Calu3 (cell line): ENCODE measurements around the gene ZNF546. TPM values are rescaled to one million over a fixed set of nuclear protein-coding genes. Genes with fewer than 3 reads are reported as not detected.

Source experiments
- BruUV-seq: library from RNA; stranded (reverse); fragments of 400-500 nt; replicated peaks from 2 replicates; lab custom pipeline; 2021; lab: Mats Ljungman, UMichigan
- CTCF ChIA-PET: fragments of 300-600 bp; sonication (Branson Sonifier 250); formaldehyde crosslinking; loops from one replicate; lab custom pipeline; 2022; ENCODE audit warnings: antibody characterized with exemption; lab: Charles Lee
- DNase-seq: peaks from one replicate; pipeline ENCODE4 v3.0.0; 2022
- H3K27ac Mint-ChIP-seq: one replicate; pipeline ENCODE4 v1.8.0; 2022; ENCODE audit warnings: mixed read lengths; ENCODE audit not compliant: unreplicated experiment
- H3K27me3 Mint-ChIP-seq: one replicate; pipeline ENCODE4 v1.8.0; 2022; ENCODE audit warnings: mixed read lengths; ENCODE audit not compliant: unreplicated experiment
- H3K36me3 Mint-ChIP-seq: one replicate; pipeline ENCODE4 v1.8.0; 2022; ENCODE audit warnings: mild to moderate bottlenecking, moderate library complexity, mixed read lengths; ENCODE audit not compliant: insufficient read depth, unreplicated experiment
- H3K4me1 Mint-ChIP-seq: one replicate; pipeline ENCODE4 v1.8.0; 2022; ENCODE audit warnings: mild to moderate bottlenecking, low read depth, mixed read lengths; ENCODE audit not compliant: unreplicated experiment
- H3K4me3 Mint-ChIP-seq: one replicate; pipeline ENCODE4 v1.8.0; 2022; ENCODE audit warnings: mild to moderate bottlenecking, low read depth, moderate library complexity, mixed read lengths; ENCODE audit not compliant: unreplicated experiment
- H3K9me3 Mint-ChIP-seq: one replicate; pipeline ENCODE4 v1.8.0; 2022; ENCODE audit warnings: low read depth, mixed read lengths; ENCODE audit not compliant: unreplicated experiment
- CTCF ChIP-seq: fragments of 200-600 bp; IDR thresholded peaks from one replicate; pipeline ENCODE4 v1.8.0; 2022; ENCODE audit warnings: antibody characterized with exemption; ENCODE audit not compliant: unreplicated experiment
- intact Hi-C: fragments of 100-400 bp; cut with micrococcal nuclease; formaldehyde crosslinking; loops from one replicate; pipeline ENCODE4 v1.10.0; 2022; ENCODE audit not compliant: unreplicated experiment
- total RNA-seq: library from RNA; stranded (reverse); gene quantifications from 2 replicates; pipeline ENCODE4 v1.2.3, GENCODE V29; 2022

The ZNF546 gene
- total RNA-seq, 1 experiment from 2014 or later: 4.7 TPM

DNA sequence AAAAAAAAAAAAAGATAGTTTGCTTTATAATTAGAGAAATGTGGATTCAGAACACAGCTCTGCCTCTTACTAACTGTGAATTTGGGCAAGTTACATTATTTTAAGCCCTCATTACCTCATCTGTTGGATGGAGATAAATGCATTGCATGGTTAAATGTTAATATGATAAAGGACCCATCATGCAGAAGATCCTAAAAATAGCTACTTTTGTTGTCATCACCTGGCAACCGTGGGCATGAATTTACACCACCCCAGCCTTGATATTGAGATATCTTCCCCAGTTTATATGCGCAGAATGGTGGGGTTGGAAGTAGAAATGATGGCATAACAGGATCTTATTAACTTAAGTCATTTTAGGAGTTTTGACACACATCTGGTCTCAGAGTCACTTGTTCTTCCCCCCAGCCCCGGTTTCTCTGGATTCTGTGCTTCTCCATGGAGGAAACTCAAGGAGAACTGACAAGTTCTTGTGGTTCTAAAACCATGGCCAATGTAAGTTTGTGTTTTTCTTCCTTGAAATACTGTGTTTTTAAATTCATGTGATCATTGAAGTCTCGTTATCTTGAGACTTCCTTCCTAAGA, 8.9 kb downstream of the ZNF546 start:
- intact Hi-C loops: no loop called here
- no TSS peak for BruUV-seq
- peak overlapping the region; percentile 28 for H3K27ac Mint-ChIP-seq

GRCh38 chr19:40006273-40006691, 9.4 kb downstream of the ZNF546 start:
- Mint-ChIP-seq H3K27me3 (no peaks in the 10 kb centered on the region), H3K27ac (peak overlapping the region; percentile 28), H3K36me3 (peaks cover 5% of the 10 kb centered on the region), H3K4me3 (no peak overlapping the region), H3K4me1 (peaks cover 9% of the 10 kb centered on the region), H3K9me3 (peaks cover 7% of the 10 kb centered on the region)
- peak; percentile 31 for DNase-seq
- TF ChIP-seq CTCF: no peak
- CTCF ChIA-PET: no interaction called here
- intact Hi-C loops: no loop called here
- BruUV-seq: no TSS peak

More for the DNA sequence above, 8.9 kb downstream of the ZNF546 start:
- Mint-ChIP-seq H3K9me3 (peaks cover 7% of the 10 kb centered on the region), H3K36me3 (peaks cover 5% of the 10 kb centered on the region), H3K4me1 (peaks cover 9% of the 10 kb centered on the region), H3K4me3 (no peak overlapping the region), H3K27me3 (no peaks in the 10 kb centered on the region)
- CTCF ChIA-PET: no interaction called here
- no peak for TF ChIP-seq CTCF
- DNase-seq: no peak

- Mint-ChIP-seq H3K9me3 (peaks cover 20% of the 10 kb centered on the region), H3K27ac (no peak overlapping the region), H3K4me1 (peaks cover 9% of the 10 kb centered on the region), H3K4me3 (no peak overlapping the region), H3K27me3 (no peaks in the 10 kb centered on the region), H3K36me3 (peaks cover 5% of the 10 kb centered on the region)
- TF ChIP-seq CTCF: no peak
- no peak for DNase-seq
- CTCF ChIA-PET: no interaction called here
- intact Hi-C loops: no loop called here
- no TSS peak for BruUV-seq
These were observed 12.8 kb downstream of the ZNF546 start for GRCh38 chr19:40009674-40010073.

- Mint-ChIP-seq H3K9me3 (peaks cover 22% of the 10 kb centered on the region), H3K4me3 (no peak overlapping the region), H3K27ac (no peak overlapping the region), H3K36me3 (peaks cover 5% of the 10 kb centered on the region), H3K4me1 (no peaks in the 10 kb centered on the region), H3K27me3 (no peaks in the 10 kb centered on the region)
- CTCF ChIA-PET: no interaction called here
- BruUV-seq: no TSS peak
- no peak for TF ChIP-seq CTCF
- no peak for DNase-seq
- intact Hi-C loops: no loop called here
These were observed 17.1 kb downstream of the ZNF546 start for GRCh38 chr19:40013991-40014390.
